GM12878 (cell line): Measurements from ENCODE around the gene EMX1. TPM values are rescaled to one million over a fixed set of nuclear protein-coding genes. Genes with fewer than 3 reads are reported as not detected.

Experiments
- EGR1 ChIP-seq, 2 experiments: IDR thresholded peaks; 1 replicate in 1 of 2; 2 replicates in 1 of 2; pipeline ENCODE4 v1.6.1; 2011 to 2012; ENCODE audit warnings: low read depth in 2 of 2, low read length in 2 of 2, borderline replicate concordance in 1 of 2, mild to moderate bottlenecking in 1 of 2, moderate library complexity in 1 of 2
- HDAC2 ChIP-seq: fragments of 200-600 bp; sonication (generic); IDR thresholded peaks from 2 replicates; pipeline ENCODE4 v1.6.1; 2017
- IKZF1 ChIP-seq: fragments of 450-650 bp; conservative IDR thresholded peaks from 2 replicates; pipeline ENCODE4 v1.6.1; 2017; ENCODE audit warnings: antibody characterized with exemption, mild to moderate bottlenecking
- MXI1 ChIP-seq: fragments of 150-350 bp; IDR thresholded peaks from 2 replicates; pipeline ENCODE4 v1.6.1; 2011; ENCODE audit warnings: low read depth, mild to moderate bottlenecking, inconsistent platforms, low read length, improper control_type of control experiment
- NRF1 ChIP-seq: conservative IDR thresholded peaks from 2 replicates; pipeline ENCODE4 v1.6.1; 2011; ENCODE audit warnings: mild to moderate bottlenecking, low read depth, low read length, improper control_type of control experiment
- POLR2AphosphoS5 ChIP-seq: IDR thresholded peaks from 2 replicates; pipeline ENCODE4 v1.6.1; 2011; ENCODE audit warnings: mild to moderate bottlenecking, low read length, inconsistent platforms
- PRDM15 ChIP-seq: fragments of 450-650 bp; formaldehyde crosslinking; IDR thresholded peaks from 2 replicates; pipeline ENCODE4 v1.4.0; 2020; ENCODE audit warnings: mild to moderate bottlenecking, moderate library complexity
- SIN3A ChIP-seq: IDR thresholded peaks from 2 replicates; pipeline ENCODE4 v1.6.1; 2012; ENCODE audit warnings: low read depth, low read length, improper control_type of control experiment
- SIX5 ChIP-seq: IDR thresholded peaks from 2 replicates; pipeline ENCODE4 v1.6.1; 2011; ENCODE audit warnings: mild to moderate bottlenecking, low read depth, low read length, moderate library complexity; ENCODE audit not compliant: severe bottlenecking
- ZNF622 ChIP-seq: fragments of 450-650 bp; IDR thresholded peaks from 2 replicates; pipeline ENCODE4 v1.6.1; 2017; ENCODE audit warnings: mild to moderate bottlenecking, inconsistent platforms
- polyA plus RNA-seq, 11 experiments: library from polyadenylated mRNA; depleted of rRNA in 4 of 11; unstranded in 6 of 11; stranded (reverse) in 5 of 11; fragments of >200 nt; fragmentation: Nextera tagmentation in 4 of 11; fragmentation: Illumina TruSeq in 1 of 11; extraction: Ambion mirVana in 4 of 11; extraction: Trizol in 1 of 11; gene quantifications; 1 replicate in 1 of 11; 2 replicates in 10 of 11; pipeline versions ENCODE4 v1.2.1 to v1.2.3, GENCODE V29; 2011 to 2016; ENCODE audit warnings: inconsistent platforms in 2 of 11, missing spikeins in 2 of 11, low read depth in 1 of 11
- total RNA-seq, 4 experiments: library from RNA; depleted of rRNA in 3 of 4; stranded (reverse); fragments of >200 nt in 3 of 4; fragmentation: Illumina TruSeq in 1 of 4; extraction: Trizol in 1 of 4; gene quantifications; 2 replicates each; pipeline versions ENCODE4 v1.2.1 to v1.2.3, GENCODE V29; 2013 to 2021
- TF ChIP-seq, protein P1 (sequence below): fragments of 450-650 bp; IDR thresholded peaks from 2 replicates; pipeline ENCODE4 v1.6.1; 2017; ENCODE audit warnings: mild to moderate bottlenecking, moderate library complexity
- TF ChIP-seq, protein P2 (sequence below): fragments of 450-650 bp; IDR thresholded peaks from 2 replicates; pipeline ENCODE4 v1.6.1; 2016; ENCODE audit warnings: mild to moderate bottlenecking
- TF ChIP-seq, protein P3 (sequence below): fragments of 450-650 bp; IDR thresholded peaks from 2 replicates; pipeline ENCODE4 v1.6.1; 2016; ENCODE audit warnings: mild to moderate bottlenecking, moderate library complexity, borderline replicate concordance

Gene EMX1
- total and polyA plus RNA-seq, 10 of the 15 experiments (the other 5 are each of a cell fraction or from before 2014, with no cell fraction given): 0.07 to 5.1 (median 1.2) TPM; not detected in 1

DNA sequence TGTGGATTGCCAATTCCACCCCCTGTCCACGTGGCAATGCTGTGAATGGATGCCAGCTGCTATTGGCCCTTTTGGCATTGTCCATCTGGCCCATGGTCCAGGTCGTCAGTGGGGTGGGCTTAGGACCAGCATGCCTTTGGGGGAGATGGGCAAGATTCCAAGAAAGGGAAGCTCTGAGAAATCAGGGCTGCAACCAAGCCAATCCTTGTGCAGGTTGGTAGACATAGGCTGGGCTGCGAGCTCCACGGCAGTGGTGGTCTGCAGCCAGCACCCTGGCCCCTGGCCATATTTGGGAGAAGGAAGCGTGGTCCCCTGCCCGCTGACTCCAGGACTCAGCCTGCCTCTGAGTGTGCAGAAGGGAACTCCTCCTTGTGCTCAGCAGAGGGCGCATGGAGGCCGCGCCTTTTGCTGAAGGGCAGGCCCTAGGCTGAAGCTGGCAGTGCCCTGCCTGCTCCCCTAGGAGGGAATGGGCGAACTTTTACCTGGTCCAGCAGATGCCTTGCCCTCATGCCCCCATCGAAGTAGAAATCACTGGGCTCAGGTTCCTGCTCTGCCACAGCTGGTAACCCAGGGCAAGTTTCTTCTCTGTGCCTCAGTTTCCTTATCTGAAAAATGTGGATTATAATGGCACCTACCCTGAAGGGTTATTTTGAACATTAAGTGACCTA is 24.7 kb upstream of the EMX1 start (continued):
- TF ChIP-seq NRF1 (no peak), SIN3A (no peak), EGR1 (IDR thresholded peaks at IDR 0.05; ENCODE audit: borderline replicate concordance in 1 of 2, low read depth in 2 of 2, low read length in 2 of 2) (no peak), ZNF622 (no peak), SIX5 (no peak), PRDM15 (no peak), MXI1 (no peak), IKZF1 (no peak), POLR2AphosphoS5 (no peak), HDAC2 (no peak)
- TF ChIP-seq, protein P1, sequence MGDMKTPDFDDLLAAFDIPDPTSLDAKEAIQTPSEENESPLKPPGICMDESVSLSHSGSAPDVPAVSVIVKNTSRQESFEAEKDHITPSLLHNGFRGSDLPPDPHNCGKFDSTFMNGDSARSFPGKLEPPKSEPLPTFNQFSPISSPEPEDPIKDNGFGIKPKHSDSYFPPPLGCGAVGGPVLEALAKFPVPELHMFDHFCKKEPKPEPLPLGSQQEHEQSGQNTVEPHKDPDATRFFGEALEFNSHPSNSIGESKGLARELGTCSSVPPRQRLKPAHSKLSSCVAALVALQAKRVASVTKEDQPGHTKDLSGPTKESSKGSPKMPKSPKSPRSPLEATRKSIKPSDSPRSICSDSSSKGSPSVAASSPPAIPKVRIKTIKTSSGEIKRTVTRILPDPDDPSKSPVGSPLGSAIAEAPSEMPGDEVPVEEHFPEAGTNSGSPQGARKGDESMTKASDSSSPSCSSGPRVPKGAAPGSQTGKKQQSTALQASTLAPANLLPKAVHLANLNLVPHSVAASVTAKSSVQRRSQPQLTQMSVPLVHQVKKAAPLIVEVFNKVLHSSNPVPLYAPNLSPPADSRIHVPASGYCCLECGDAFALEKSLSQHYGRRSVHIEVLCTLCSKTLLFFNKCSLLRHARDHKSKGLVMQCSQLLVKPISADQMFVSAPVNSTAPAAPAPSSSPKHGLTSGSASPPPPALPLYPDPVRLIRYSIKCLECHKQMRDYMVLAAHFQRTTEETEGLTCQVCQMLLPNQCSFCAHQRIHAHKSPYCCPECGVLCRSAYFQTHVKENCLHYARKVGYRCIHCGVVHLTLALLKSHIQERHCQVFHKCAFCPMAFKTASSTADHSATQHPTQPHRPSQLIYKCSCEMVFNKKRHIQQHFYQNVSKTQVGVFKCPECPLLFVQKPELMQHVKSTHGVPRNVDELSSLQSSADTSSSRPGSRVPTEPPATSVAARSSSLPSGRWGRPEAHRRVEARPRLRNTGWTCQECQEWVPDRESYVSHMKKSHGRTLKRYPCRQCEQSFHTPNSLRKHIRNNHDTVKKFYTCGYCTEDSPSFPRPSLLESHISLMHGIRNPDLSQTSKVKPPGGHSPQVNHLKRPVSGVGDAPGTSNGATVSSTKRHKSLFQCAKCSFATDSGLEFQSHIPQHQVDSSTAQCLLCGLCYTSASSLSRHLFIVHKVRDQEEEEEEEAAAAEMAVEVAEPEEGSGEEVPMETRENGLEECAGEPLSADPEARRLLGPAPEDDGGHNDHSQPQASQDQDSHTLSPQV: no peak
- TF ChIP-seq, protein P2, sequence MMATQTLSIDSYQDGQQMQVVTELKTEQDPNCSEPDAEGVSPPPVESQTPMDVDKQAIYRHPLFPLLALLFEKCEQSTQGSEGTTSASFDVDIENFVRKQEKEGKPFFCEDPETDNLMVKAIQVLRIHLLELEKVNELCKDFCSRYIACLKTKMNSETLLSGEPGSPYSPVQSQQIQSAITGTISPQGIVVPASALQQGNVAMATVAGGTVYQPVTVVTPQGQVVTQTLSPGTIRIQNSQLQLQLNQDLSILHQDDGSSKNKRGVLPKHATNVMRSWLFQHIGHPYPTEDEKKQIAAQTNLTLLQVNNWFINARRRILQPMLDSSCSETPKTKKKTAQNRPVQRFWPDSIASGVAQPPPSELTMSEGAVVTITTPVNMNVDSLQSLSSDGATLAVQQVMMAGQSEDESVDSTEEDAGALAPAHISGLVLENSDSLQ: no peak
- TF ChIP-seq, protein P3, sequence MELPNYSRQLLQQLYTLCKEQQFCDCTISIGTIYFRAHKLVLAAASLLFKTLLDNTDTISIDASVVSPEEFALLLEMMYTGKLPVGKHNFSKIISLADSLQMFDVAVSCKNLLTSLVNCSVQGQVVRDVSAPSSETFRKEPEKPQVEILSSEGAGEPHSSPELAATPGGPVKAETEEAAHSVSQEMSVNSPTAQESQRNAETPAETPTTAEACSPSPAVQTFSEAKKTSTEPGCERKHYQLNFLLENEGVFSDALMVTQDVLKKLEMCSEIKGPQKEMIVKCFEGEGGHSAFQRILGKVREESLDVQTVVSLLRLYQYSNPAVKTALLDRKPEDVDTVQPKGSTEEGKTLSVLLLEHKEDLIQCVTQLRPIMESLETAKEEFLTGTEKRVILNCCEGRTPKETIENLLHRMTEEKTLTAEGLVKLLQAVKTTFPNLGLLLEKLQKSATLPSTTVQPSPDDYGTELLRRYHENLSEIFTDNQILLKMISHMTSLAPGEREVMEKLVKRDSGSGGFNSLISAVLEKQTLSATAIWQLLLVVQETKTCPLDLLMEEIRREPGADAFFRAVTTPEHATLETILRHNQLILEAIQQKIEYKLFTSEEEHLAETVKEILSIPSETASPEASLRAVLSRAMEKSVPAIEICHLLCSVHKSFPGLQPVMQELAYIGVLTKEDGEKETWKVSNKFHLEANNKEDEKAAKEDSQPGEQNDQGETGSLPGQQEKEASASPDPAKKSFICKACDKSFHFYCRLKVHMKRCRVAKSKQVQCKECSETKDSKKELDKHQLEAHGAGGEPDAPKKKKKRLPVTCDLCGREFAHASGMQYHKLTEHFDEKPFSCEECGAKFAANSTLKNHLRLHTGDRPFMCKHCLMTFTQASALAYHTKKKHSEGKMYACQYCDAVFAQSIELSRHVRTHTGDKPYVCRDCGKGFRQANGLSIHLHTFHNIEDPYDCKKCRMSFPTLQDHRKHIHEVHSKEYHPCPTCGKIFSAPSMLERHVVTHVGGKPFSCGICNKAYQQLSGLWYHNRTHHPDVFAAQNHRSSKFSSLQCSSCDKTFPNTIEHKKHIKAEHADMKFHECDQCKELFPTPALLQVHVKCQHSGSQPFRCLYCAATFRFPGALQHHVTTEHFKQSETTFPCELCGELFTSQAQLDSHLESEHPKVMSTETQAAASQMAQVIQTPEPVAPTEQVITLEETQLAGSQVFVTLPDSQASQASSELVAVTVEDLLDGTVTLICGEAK: no peak
